ENCODE results near the gene APOBR. TPM values are rescaled to one million over a fixed set of nuclear protein-coding genes. Genes with fewer than 3 reads are reported as not detected.
A peak's percentile ranks its signal among the peaks of the same experiment; 100 is the strongest.

Gene APOBR
- total and polyA plus RNA-seq, 2 of the 13 experiments (the other 11 are each of a cell fraction or from before 2014, with no cell fraction given), result 0.03 TPM; not detected in 1

DNA sequence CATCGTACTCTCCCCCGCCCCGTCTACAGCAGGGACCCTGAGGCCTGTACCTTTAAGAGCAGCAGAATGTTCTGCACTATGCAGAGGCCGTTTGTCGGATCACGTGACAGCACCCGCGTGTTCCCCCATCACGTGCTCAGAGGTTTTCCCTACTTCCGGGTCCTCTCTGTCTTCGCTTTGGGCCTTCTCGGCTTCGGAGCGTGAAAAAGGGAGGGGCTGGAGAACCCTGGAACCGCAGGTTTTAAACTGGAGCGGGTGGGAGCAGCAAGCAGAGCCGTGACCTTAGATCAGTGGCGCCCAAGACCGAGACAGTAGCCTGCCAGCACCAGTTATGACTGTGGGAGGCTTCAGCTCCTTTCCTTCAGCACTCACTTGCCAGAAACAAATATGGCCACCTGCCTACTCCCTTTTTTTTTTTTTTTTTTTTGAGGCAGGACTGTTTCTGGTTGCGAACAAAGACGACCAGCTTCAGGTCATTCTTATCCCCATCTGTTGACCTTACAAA is 2.4 kb upstream of the APOBR start, which contains the start of gene CLN3 (continued):
- TF ChIP-seq STAG1 (CRISPR knock-in tag; IDR thresholded peaks at IDR 0.05) (no peak), ZNF768 (CRISPR knock-in tag; IDR thresholded peaks at IDR 0.05) (no peak), CSRNP1 (CRISPR knock-in tag; IDR thresholded peaks at IDR 0.05) (peak; percentile 60; the same call in 1 of the 2 replicates), ZNF367 (CRISPR knock-in tag; IDR thresholded peaks at IDR 0.05; ENCODE audit: borderline replicate concordance) (no peak), ZFP90 (CRISPR knock-in tag; IDR thresholded peaks at IDR 0.05; ENCODE audit: borderline replicate concordance) (no peak; the same call in 1 of the 2 replicates), RFXAP (CRISPR knock-in tag; IDR thresholded peaks at IDR 0.05; ENCODE audit: borderline replicate concordance) (no peak), ZFP36 (IDR thresholded peaks at IDR 0.05; ENCODE audit: borderline replicate concordance, low read depth, low read length, partially characterized antibody) (no peak), ZBTB7B (CRISPR knock-in tag; IDR thresholded peaks at IDR 0.05) (no peak), MLLT10 (CRISPR knock-in tag; IDR thresholded peaks at IDR 0.05) (no peak), ZMYM2 (CRISPR knock-in tag; IDR thresholded peaks at IDR 0.05) (no peak), SNAPC5 (CRISPR knock-in tag; IDR thresholded peaks at IDR 0.05; ENCODE audit: borderline replicate concordance) (no peak), NR2F1 (CRISPR knock-in tag; IDR thresholded peaks at IDR 0.05) (peak in 1 of 2 experiments; percentile 40; a peak in 2 of 4 replicates), ZBTB10 (CRISPR knock-in tag; IDR thresholded peaks at IDR 0.05; ENCODE audit: borderline replicate concordance) (no peak), AHR (CRISPR knock-in tag; IDR thresholded peaks at IDR 0.05) (no peak), KMT2A (CRISPR knock-in tag; IDR thresholded peaks at IDR 0.05) (0 out of 2 replicates have a peak, but pooled peaks have one; percentile 26), AGO1 (IDR thresholded peaks at IDR 0.05; ENCODE audit: low read depth, low read length, poor library complexity, severe bottlenecking) (no peak), TFDP2 (CRISPR knock-in tag; IDR thresholded peaks at IDR 0.05) (peak; percentile 60), ZKSCAN1 (IDR thresholded peaks at IDR 0.05; ENCODE audit: low read length) (0 out of 2 replicates have a peak, but pooled peaks have one; percentile 20)
- TF ChIP-seq, protein P1, sequence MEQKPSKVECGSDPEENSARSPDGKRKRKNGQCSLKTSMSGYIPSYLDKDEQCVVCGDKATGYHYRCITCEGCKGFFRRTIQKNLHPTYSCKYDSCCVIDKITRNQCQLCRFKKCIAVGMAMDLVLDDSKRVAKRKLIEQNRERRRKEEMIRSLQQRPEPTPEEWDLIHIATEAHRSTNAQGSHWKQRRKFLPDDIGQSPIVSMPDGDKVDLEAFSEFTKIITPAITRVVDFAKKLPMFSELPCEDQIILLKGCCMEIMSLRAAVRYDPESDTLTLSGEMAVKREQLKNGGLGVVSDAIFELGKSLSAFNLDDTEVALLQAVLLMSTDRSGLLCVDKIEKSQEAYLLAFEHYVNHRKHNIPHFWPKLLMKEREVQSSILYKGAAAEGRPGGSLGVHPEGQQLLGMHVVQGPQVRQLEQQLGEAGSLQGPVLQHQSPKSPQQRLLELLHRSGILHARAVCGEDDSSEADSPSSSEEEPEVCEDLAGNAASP (CRISPR knock-in tag; IDR thresholded peaks at IDR 0.05; ENCODE audit: borderline replicate concordance), result 0 out of 2 replicates have a peak, but pooled peaks have one; percentile 30
- TF ChIP-seq, protein P2, sequence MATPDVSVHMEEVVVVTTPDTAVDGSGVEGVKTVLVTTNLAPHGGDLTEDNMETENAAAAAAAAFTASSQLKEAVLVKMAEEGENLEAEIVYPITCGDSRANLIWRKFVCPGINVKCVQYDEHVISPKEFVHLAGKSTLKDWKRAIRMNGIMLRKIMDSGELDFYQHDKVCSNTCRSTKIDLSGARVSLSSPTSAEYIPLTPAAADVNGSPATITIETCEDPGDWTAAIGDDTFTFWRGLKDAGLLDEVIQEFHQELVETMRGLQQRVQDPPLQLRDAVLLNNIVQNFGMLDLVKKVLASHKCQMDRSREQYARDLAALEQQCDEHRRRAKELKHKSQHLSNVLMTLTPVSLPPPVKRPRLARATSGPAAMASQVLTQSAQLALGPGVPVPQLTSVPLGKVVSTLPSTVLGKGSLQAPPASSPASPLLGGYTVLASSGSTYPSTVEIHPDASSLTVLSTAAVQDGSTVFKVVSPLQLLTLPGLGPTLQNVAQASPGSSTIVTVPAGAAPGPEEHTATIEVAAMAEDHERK (CRISPR knock-in tag; IDR thresholded peaks at IDR 0.05; ENCODE audit: low read depth), result no peak

Data from HepG2 (cell line).